WTC11 (cell line): ENCODE results near the gene CPXM2. TPM values are rescaled to one million over a fixed set of nuclear protein-coding genes. Genes with fewer than 3 reads are reported as not detected.

ENCODE experiments used
- ATAC-seq: fragments of 200-7000 bp; cut with Tn5 transposase; 2 replicates; pipeline ENCODE4 v1.10.0; 2021; ENCODE audit warnings: mild to moderate bottlenecking, moderate library complexity
- CTCF ChIA-PET: fragments of 300-600 bp; sonication (Branson Sonifier 250); formaldehyde crosslinking; loops from one replicate; lab custom pipeline; 2021; ENCODE audit warnings: antibody characterized with exemption; lab: Charles Lee
- POLR2A ChIA-PET: fragments of 350-600 bp; sonication (Branson Sonifier 250); formaldehyde crosslinking; loops from one replicate; lab custom pipeline; 2021; ENCODE audit warnings: antibody characterized with exemption; lab: Charles Lee
- DNase-seq: peaks from one replicate; pipeline ENCODE4 v3.0.0; 2021; ENCODE audit warnings: low spot score
- H3K27ac Mint-ChIP-seq: 2 replicates; pipeline ENCODE4 v1.8.0; 2021; ENCODE audit warnings: mixed read lengths
- H3K27me3 Mint-ChIP-seq: 2 replicates; pipeline ENCODE4 v1.8.0; 2021; ENCODE audit warnings: low read depth, mild to moderate bottlenecking, moderate library complexity, mixed read lengths
- H3K36me3 Mint-ChIP-seq: 2 replicates; pipeline ENCODE4 v1.8.0; 2021; ENCODE audit warnings: mixed read lengths
- H3K4me1 Mint-ChIP-seq: 2 replicates; pipeline ENCODE4 v1.8.0; 2022; ENCODE audit warnings: mixed read lengths
- H3K4me3 Mint-ChIP-seq: 2 replicates; pipeline ENCODE4 v1.8.0; 2021; ENCODE audit warnings: mild to moderate bottlenecking, moderate library complexity, mixed read lengths
- H3K9me3 Mint-ChIP-seq: 2 replicates; pipeline ENCODE4 v1.8.0; 2021; ENCODE audit warnings: mixed read lengths
- ATF6 ChIP-seq: sonication (generic); formaldehyde crosslinking; IDR thresholded peaks from 2 replicates; pipeline ENCODE4 v1.8.1; 2023; ENCODE audit warnings: mild to moderate bottlenecking, missing genetic modification reagents
- CREB1 ChIP-seq: sonication (generic); formaldehyde crosslinking; IDR thresholded peaks from 2 replicates; pipeline ENCODE4 v1.8.0; 2023; ENCODE audit warnings: mild to moderate bottlenecking, missing genetic modification reagents
- FOXP1 ChIP-seq: sonication (generic); formaldehyde crosslinking; IDR thresholded peaks from 2 replicates; pipeline ENCODE4 v1.8.0; 2022; ENCODE audit warnings: missing genetic modification reagents, mild to moderate bottlenecking, moderate library complexity, borderline replicate concordance
- GABPB1 ChIP-seq: sonication (generic); formaldehyde crosslinking; IDR thresholded peaks from 2 replicates; pipeline ENCODE4 v1.8.1; 2023; ENCODE audit warnings: mild to moderate bottlenecking, missing genetic modification reagents
- IRF2 ChIP-seq: sonication (generic); formaldehyde crosslinking; IDR thresholded peaks from 2 replicates; pipeline ENCODE4 v1.8.0; 2022; ENCODE audit warnings: low read depth, missing genetic modification reagents, borderline replicate concordance
- JAZF1 ChIP-seq: fragments of 250-450 bp; sonication (Bioruptor Pico); IDR thresholded peaks from 2 replicates; pipeline ENCODE4 v1.9.0; 2021; ENCODE audit warnings: moderate library complexity, mild to moderate bottlenecking, inconsistent platforms
- MYBL2 ChIP-seq: sonication (generic); formaldehyde crosslinking; IDR thresholded peaks from 2 replicates; pipeline ENCODE4 v1.8.1; 2023; ENCODE audit warnings: mild to moderate bottlenecking, moderate library complexity, missing genetic modification reagents
- RORB ChIP-seq: fragments of 250-450 bp; sonication (Bioruptor Pico); IDR thresholded peaks from 2 replicates; pipeline ENCODE4 v1.9.0; 2021; ENCODE audit warnings: mild to moderate bottlenecking
- SP1 ChIP-seq: sonication (generic); formaldehyde crosslinking; conservative IDR thresholded peaks from 2 replicates; pipeline ENCODE4 v1.8.1; 2022; ENCODE audit warnings: missing genetic modification reagents
- USF1 ChIP-seq: sonication (generic); formaldehyde crosslinking; IDR thresholded peaks from 2 replicates; pipeline ENCODE4 v1.8.0; 2022; ENCODE audit warnings: mild to moderate bottlenecking, missing genetic modification reagents
- ZBTB43 ChIP-seq: sonication (generic); formaldehyde crosslinking; IDR thresholded peaks from 2 replicates; pipeline ENCODE4 v1.8.1; 2023; ENCODE audit warnings: mild to moderate bottlenecking, missing genetic modification reagents
- ZNF121 ChIP-seq: sonication (generic); formaldehyde crosslinking; IDR thresholded peaks from 2 replicates; pipeline ENCODE4 v1.8.0; 2023; ENCODE audit warnings: missing genetic modification reagents
- ZNF219 ChIP-seq: sonication (generic); formaldehyde crosslinking; IDR thresholded peaks from 2 replicates; pipeline ENCODE4 v1.8.0; 2023; ENCODE audit warnings: missing genetic modification reagents, mild to moderate bottlenecking, borderline replicate concordance
- ZNF317 ChIP-seq: sonication (generic); formaldehyde crosslinking; IDR thresholded peaks from 2 replicates; pipeline ENCODE4 v1.8.1; 2023; ENCODE audit warnings: low read depth, mild to moderate bottlenecking, moderate library complexity, missing genetic modification reagents, borderline replicate concordance
- ZNF416 ChIP-seq: fragments of 250-450 bp; sonication (Bioruptor Pico); IDR thresholded peaks from 2 replicates; pipeline ENCODE4 v1.9.0; 2021; ENCODE audit warnings: mild to moderate bottlenecking, inconsistent platforms
- ZNF512 ChIP-seq: sonication (generic); formaldehyde crosslinking; IDR thresholded peaks from 2 replicates; pipeline ENCODE4 v1.8.1; 2022; ENCODE audit warnings: missing genetic modification reagents, borderline replicate concordance
- ZNF532 ChIP-seq: fragments of 250-450 bp; sonication (Bioruptor Pico); IDR thresholded peaks from 2 replicates; pipeline ENCODE4 v1.9.0; 2021; ENCODE audit warnings: mild to moderate bottlenecking, borderline replicate concordance
- ZSCAN18 ChIP-seq: fragments of 250-450 bp; sonication (Bioruptor Pico); IDR thresholded peaks from 2 replicates; pipeline ENCODE4 v2.1.2; 2022; ENCODE audit warnings: mild to moderate bottlenecking, moderate library complexity
- total RNA-seq: library from RNA; stranded (reverse); gene quantifications from 3 replicates; pipeline ENCODE4 v1.2.3, GENCODE V29; 2021

CPXM2 gene
- total RNA-seq, 1 experiment from 2014 or later = 3.4 TPM

GRCh38 chr10:123787566-123787965 is 104.0 kb downstream of the CPXM2 start (continued):
- no peak for TF ChIP-seq ZNF532 (CRISPR knock-in tag)
- TF ChIP-seq, all 79 proteins: peak for 0

GRCh38 chr10:123786896-123787295 is 104.7 kb downstream of the CPXM2 start:
- no peak overlapping the region for H3K27ac Mint-ChIP-seq
- peaks cover 23% of the 10 kb centered on the region for H3K9me3 Mint-ChIP-seq
- CTCF ChIA-PET = no interaction called here
- H3K36me3 Mint-ChIP-seq = peaks cover 22% of the 10 kb centered on the region
- H3K4me1 Mint-ChIP-seq = peaks cover 22% of the 10 kb centered on the region
- no peak for TF ChIP-seq ZNF219
- TF ChIP-seq, all 79 proteins: peak for 0
- DNase-seq (no peak), ATAC-seq (no peak)
- Mint-ChIP-seq H3K27me3 (peaks cover 48% of the 10 kb centered on the region), H3K4me3 (no peak overlapping the region)
- POLR2A ChIA-PET = no interaction called here

- peaks cover 17% of the 10 kb centered on the region for H3K36me3 Mint-ChIP-seq
- H3K4me3 Mint-ChIP-seq = no peak overlapping the region
- DNase-seq (no peak), ATAC-seq (no peak)
- H3K4me1 Mint-ChIP-seq = peaks cover 28% of the 10 kb centered on the region
- H3K27me3 Mint-ChIP-seq = peaks cover 43% of the 10 kb centered on the region
- ChIA-PET CTCF (no interaction called here), POLR2A (no interaction called here)
- peaks cover 17% of the 10 kb centered on the region for H3K9me3 Mint-ChIP-seq
- no peak overlapping the region for H3K27ac Mint-ChIP-seq
- no peak for TF ChIP-seq ZNF416 (CRISPR knock-in tag)
- TF ChIP-seq SP1 (CRISPR knock-in tag) = no peak
- no peak for TF ChIP-seq ZSCAN18
- no peak for TF ChIP-seq ZNF532 (CRISPR knock-in tag)
- no peak for TF ChIP-seq CREB1
- TF ChIP-seq RORB (CRISPR knock-in tag) = no peak
- TF ChIP-seq JAZF1 (CRISPR knock-in tag) = no peak
- no peak for TF ChIP-seq USF1 (CRISPR knock-in tag)
- TF ChIP-seq ZNF512 = no peak
- no peak for TF ChIP-seq ZNF317 (CRISPR knock-in tag)
- no peak for TF ChIP-seq GABPB1 (CRISPR knock-in tag)
- no peak for TF ChIP-seq FOXP1 (CRISPR knock-in tag)
- no peak for TF ChIP-seq ATF6 (CRISPR knock-in tag)
- TF ChIP-seq IRF2 = no peak
- no peak for TF ChIP-seq ZNF121 (CRISPR knock-in tag)
- no peak for TF ChIP-seq MYBL2
- no peak for TF ChIP-seq ZBTB43
Observed at GRCh38 chr10:123786306-123786705, 105.3 kb downstream of the CPXM2 start.
